Right forelimb (tissue), 1 donor: ENCODE data around the gene PLEKHH3.

Source experiments
- DNase-seq: peaks from one replicate; pipeline ENCODE4 v3.0.0-alpha.2; 2018

The PLEKHH3 gene

DNA sequence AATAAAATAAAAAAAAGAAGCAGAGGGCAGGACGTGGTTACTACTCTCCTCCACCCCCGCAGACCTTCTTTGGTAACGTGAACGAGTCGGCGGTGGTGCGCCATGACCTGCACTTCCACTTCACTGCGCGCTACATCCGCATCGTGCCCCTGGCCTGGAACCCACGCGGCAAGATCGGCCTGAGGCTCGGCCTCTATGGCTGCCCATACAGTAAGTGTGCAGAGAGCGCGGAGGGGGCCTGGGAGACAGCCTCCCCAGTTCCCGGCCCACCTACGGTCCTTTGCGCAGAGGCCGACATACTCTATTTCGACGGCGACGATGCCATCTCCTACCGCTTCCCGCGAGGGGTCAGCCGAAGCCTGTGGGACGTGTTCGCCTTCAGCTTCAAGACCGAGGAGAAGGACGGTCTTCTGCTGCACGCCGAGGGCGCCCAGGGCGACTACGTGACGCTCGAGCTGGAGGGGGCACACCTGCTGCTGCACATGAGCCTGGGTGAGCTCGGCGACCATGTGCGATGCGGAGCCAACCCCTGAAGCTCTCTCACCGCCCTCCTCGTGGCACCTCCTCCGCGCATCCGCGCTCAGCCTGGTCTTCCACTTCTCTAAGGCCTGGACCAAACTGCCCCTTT, 8.2 kb upstream of the PLEKHH3 start:
- DNase-seq, result no peak

DNA sequence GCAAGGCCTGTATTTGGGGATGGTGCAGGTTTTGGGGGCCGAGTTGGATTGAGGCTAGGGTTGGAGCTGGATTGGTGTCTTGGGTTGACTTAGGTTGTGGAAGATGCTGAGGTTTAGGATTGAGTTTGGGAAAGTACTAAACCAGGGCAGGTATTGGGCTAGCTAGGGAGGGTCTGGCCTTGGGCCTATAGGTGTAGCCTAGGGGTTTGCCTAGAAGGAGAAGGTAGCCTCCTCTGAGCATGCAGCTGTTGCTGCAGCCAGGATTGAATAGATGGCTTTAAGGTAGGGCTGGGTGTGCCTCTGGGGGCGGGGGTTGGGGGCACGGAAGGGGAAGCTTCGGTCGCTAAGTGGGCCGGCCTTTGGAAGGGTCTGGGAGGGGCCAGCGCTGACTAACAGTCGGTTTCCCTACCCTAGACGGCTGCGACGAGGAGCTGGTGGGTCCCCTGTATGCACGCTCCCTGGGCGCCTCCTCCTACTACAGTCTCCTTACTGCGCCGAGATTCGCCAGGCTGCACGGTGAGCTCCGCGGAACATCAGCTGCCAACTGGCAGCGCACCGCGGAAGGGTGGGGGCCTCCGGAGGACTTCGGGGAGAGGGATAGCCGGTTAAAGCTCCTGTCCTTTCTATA, 6.7 kb upstream of the PLEKHH3 start:
- DNase-seq, result no peak

DNA sequence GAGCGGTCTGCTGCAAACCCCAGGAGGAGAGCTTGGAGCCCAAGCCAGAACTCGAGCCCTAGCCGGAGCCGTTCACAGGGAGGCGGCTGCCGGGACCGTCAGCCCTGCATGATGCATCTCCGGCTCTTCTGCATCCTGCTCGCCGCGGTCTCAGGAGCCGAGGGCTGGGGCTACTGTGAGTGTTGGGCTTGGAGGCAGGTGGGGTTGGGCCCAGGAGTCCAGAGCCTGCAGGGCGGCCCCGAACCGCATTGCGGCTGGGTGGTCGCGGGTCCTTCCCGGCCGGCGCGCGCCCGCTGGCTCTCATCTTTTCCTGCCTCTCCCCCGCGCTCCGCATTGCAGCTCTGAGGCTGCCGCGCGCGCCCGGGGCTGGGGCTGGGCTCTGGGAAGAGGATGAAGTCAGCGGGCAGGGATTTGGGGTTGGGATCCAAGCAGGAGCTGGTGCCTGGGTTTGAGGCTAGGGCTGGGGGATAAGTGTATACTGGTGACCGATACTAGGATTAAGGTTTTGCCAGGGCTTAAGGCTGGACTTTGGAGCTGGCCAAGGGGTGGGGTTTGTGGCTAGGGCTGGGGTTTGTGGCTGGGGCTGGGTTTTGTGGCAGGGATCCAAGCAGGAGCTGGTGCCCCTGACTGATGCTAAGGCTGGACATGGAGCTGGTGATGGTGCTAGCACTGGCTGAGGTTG, 6.1 kb upstream of the PLEKHH3 start:
- DNase-seq, result peak; percentile 81

DNA sequence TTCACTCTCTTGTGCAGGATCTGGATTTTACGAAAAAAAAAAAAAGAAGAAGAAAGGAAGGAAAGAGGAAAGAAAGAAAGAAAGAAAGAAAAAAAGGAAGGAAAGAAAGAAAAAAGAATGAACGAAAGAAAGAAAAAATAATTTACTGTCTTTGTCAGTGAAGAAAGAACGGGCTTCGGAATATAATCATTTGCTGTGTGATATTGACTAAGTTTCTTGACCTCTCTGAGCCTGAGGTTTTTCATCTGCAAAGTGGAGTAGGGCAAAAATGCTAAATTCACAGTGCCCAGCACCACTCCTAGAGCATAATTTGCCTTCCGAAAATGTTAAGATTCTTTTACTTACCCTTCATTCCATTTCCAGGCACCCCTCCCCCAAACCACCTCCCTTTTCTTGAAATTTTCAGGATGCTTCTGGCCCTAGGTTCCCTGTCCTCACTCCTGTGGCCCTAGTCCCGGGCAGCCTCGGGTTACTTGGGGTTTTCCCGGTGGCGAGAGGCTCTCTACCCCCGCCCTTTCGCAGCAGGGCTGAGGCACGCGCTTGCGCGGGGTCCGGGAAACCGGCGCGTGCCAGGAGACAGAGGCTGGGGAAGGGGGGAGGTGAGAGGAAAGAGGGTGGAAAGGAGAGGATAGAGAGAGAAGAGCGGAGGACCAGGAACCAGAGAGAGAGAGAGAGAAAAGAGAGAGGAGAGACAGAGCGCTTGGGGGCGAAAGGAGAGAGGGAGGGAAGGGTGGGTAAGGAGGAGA, 5.4 kb upstream of the PLEKHH3 start, which contains the start of gene CNTNAP1:
Gene CNTNAP1, plus strand, starts transcription at position 556 of the 746 bp plus-strand sequence. CDS start 299 bp downstream, outside the sequence.
- DNase-seq, result peak; percentile 81

DNA sequence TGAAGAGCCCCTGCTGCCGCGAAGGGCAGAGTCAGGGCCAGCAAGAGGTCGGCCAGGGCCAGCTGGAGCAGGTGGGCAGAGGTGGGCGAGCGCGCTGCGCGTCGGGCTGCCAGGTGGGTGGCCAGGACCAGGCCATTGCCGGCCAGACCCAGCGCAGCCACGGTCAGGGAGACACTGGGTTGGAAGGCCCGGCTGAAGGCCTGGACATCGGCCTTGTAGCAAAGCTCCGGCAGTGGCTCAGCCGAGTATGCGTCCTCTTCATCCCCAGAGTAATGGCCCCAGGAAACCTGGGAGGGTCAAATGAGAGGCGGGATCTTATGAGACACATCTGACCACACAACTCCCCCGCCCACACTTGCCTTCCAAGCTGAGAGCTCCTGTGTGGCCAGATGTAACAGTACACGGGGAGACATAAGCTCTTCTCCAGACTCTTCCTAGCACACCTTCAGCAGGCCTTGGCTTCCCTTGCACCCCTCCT, 3.6 kb upstream of the PLEKHH3 start:
- DNase-seq, result no peak

DNA sequence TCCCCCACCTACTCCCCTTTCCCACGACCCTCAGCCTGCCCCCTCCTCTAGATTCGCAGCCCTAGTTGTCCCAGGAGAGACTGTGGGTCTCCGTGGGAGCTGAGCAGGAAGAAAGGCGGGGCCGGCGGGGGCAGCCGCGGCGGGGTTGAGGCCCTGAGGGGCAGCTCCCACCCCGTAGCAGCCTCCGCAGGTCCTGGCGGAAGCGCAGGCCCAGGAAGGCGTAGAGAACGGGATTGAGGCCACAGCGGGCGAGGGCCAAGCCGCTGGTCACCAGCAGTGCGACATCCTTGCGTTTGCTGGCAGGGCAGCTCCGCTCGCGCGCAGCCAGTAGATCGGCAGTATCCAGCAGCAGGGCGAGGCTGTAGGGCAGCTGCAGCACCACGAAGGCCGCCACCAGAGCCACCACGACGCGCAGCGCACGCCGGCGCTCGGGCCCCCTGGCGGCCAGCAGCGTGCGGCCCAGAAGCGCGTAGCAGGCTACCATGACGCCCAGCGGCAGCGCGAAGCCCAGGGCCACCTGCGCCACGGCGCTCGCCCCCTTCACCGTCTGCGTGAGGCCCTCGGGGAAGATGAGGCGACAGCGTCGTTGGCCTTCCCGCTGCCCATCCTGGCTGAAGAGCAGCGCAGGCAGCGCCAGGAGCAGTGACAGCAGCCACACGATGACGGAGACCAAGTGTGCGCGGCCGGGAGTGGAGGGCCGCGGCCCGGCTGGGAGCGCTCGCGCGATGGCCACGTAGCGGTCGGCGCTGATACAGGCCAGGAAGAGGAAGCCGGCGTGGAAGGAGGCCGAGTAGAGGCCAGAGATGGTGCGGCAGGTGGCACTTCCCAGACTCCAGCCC, 2.9 kb upstream of the PLEKHH3 start:
- peak; percentile 88 for DNase-seq

DNA sequence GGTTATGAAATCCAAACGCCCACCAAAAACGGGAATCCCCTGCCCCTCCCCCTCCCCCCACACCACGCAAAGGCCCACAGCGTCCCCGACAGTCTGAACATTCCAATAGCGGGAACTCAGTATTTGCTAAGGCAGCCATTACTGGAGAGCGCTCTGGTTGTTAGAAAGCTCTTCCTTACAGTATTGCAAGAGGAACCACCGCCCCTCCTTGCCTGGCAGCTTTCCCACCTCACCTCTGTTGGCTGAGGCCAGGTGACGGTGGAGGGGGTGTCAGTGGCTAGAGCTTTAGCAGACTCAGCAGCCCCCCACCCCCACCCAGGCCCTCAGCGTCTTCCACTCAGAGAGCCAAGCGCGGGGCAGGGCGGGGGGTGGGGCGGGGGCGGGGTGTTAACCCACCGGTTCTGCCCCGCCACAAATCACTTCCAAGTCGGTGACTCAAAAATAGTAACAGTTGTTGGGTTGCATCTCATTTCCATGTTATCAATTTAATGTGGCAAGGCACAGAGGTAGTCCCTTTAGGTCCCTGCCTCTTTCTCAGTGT, 2.2 kb upstream of the PLEKHH3 start:
- no peak for DNase-seq

DNA sequence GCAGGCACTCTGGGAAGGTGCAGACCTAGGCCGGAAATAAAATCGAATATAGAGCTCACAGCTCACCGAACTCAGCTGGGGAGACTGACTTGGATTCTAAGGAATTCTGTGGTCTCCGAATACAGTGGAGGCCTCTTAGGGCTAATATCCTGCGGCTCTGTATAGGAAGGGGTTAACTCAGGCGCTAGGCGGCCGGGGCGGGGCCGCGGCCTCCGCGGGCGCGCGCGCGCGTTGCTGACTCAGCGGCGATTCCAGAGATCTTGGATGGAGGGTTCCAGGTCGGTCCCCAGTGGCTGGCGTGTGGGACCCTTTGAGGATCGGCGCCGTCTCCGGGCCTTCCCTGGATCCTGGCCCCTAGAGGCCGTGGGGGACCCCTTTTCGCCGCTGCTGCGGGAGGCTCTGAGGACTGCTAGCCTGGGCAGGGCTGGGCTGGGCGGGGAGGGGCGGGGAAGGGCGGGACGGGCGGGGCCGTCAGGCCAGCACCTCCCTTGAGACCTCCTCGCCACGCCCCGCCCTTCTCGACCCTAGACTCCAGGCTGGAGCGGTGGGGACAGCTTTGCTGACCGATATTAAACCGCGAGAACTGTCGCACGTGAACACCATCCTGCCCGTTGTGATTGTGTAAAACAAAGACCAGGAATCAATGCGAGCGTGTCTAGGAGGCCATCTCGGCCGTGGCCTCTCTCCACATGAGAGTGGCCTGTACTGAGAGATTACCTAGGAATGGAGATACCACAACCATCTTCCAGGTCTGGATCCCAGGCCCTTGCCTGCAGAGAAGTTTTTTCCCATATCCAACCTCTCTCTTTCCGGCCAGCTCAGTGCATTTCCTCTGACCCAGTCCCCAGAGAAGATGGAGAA, 1.4 kb upstream of the PLEKHH3 start:
- DNase-seq, result peak; percentile 93

DNA sequence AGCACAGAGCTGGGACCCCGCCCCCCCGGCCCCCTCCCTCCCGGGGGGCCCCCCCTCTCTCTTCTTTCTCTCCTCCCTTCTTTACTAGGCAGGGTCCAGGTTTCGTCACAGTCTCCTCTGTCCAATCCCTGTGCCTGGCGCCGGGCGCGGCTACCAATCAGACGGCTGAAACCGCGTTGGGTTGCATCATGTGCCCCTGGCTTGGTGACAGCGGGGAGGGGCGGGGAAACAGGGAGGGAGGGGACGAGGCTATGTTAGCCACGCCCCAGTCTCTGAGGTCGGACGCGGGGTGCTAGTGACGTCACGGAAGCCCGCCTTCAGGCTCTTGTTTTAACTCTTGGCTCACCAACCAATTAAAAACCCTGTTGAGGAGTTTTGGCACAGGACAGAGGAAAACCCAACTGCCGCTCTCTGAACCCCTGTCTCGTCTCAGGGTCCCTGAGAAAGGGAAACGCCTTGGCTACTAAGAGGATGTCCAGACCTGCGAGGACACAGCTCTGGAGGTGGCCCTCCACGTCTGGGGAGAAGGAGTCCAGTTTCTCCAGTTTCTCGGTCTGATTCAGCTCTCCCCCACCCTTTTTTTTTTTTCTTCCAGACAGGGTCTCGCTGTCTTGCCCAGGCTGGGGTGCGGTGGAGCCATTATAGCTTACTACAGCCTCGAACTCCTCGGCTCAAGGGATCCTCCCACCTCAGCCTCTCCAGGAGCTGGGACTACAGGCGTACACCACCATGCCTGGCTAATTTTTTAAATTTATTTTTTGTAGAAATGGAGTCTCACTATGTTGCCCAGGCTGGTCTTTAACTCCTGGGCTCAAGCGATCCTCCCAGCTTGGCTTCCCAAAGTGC, 441 bp upstream of the PLEKHH3 start:
- DNase-seq, result peak; percentile 100

DNA sequence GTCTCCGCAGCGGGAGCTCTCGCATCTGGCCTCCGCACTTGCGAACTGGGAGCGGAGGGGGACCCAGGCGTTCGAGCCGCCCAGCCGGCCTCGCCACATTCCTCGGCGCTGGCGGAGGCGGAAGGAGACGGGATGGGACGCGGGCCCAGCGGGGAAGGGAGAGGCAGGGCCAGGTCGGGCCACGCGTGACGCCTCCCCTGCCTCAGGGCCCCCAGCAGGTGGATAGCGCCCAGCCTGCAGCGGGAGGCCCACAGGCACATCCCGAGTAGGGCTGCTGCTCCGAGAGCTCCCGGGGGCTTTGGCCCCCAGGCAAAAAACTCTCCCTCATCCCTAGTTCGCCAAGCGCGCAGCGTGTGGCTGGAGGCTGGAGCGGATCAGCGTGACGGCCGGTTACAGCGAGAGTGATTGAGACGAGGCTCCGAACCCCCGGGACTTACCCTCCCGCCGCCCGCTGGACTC, 800 bp downstream of the PLEKHH3 start:
- DNase-seq, result peak; percentile 72

DNA sequence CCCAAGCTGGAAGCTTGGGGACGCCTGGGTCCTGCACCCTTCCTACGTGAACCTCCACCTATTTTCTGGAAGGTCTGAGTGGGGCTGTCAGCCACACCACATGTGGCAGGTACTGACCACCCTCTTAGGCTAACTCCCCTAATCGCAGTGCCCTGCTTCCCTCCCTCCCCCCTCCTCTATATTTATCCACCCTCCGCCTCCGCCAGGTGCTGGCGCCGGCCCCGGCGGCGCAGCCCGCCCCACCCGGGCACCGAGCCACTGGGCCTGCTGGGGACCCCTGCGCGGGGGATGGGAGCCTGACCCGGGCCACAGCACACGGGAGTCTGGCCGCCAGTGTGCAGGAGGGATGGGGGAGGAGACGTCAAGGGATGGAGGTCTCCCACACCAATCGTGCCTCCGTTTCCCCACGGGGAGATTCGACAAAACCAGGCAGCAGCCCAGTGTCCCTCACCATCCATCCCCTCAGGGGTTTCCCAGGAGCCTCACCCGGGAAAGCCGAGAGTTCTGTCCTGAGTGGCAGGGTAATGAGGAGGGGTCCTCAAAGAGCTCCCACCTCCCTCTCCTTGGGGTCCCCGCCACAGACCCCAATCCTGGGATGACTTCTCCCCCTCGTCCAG, 1.3 kb downstream of the PLEKHH3 start:
- no peak for DNase-seq

DNA sequence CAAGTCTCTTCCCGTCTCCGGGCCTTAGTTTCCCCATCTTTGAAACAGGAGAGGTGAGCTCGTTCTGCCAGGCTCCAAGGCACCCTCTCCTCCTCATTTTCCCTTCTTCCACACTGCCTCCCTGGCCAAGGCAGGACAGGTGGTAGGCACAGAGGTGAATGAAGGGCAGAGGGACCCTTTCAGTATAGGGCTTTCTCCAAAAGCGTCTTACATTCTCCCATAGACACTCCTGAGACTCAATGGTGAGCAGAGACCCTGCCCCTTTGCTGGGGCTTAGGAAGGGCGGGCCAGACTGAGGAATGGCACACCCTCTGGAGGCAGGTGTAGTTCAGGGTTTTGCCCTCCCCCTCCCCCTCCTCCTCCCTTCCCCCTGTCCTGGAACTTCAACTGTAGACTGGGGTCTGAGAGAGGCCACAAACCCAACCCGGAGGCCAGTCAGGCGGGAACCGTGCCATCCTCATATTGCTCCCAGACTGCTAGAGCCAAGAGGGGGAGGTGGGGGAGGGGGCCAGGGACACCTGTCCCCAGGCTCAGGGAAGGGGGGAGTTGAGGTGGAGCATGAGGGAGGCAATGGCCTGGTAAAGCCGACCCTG, 1.9 kb downstream of the PLEKHH3 start:
- DNase-seq, result no peak

DNA sequence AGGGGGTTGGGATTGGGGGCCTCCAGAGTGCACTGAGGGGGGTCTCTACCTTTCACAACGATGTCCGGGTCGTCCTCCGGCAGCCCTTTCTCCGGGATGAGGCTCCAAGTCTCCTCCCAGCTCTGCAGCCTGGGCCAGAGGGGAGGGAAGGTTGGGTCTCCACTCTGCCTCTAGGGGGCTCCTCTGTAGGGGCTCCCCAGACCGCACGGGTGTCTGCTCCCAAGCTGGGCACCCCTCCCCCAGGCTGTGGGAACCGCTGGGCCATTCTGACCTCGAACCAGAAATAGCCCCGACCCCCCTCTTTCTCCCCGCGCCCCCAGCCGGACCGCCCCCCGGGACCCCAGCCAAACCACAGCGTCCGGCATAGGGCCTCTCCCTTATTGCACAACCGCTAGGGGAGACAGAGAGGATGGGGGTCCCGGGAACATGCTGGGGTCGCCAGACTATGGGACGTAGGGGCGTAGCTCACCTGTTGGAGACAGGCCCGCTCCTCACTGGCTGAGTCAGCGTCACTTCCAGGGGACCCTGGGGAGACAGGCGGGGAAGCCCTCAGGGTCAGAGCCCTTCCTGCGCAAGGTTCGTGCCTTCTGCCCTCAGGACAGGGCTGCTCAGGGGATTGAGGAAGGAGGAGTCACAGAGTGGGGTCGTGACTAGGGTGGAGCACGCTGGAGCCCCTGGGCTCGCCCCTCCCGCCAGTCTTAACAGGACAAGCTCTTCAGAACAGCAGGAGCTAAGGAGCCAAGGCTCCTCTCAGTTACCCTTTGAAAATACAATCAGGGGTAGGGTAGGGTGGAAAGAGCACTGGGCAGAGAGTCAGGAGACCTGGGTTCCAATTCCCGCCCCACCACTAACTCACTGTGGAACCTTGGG, 2.7 kb downstream of the PLEKHH3 start:
- peak; percentile 77 for DNase-seq

DNA sequence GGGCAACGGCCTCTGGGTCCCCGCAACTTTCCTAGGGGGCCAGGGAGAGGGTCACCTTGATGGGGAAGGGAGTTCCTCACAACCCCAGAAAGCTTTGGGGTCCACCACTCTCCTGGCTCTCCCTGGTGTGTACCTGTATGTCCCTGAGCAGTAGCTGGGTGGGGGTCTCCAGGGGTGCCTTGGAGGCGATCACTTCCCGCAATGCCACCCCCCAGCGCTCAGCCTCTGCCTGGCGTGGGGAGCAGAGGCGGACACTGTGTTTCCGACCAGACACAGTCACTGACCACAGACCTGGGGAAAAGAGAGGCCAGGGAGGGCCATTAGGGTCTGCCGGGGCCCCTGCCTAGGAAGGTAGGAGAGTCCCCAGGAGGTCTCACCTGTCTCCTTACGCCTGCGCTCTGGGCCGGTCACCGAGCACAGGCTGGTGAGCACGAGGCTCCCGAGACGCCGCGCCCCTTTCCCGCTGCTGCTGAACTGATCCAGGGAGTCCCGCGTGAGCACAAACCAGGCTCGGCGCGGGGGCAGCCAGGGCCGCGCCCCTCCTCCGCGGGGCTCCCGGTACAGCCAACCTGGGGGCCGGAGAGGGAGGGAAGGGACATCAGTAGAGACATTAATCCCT, 3.4 kb downstream of the PLEKHH3 start:
- no peak for DNase-seq

DNA sequence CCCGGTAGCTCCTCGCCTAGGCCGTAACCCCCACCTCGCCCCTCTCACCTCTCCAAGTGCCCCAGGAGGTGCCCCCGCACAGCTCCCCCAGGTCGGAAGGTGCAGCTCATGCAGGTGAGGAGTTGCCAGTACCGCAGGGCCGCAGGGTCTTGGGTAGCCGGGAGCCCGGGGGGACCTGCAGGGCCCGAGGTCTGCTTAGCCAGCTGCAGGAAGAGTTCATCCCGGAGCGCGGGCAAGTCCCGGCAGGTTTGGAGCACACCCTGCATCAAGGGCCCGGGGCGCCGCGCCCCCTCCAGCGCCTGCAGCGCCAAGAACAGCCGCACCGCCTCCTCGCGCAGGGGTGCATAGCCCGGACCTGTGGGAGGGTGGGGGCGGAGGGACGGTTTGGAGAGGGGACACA, 4.8 kb downstream of the PLEKHH3 start:
- DNase-seq, result no peak

DNA sequence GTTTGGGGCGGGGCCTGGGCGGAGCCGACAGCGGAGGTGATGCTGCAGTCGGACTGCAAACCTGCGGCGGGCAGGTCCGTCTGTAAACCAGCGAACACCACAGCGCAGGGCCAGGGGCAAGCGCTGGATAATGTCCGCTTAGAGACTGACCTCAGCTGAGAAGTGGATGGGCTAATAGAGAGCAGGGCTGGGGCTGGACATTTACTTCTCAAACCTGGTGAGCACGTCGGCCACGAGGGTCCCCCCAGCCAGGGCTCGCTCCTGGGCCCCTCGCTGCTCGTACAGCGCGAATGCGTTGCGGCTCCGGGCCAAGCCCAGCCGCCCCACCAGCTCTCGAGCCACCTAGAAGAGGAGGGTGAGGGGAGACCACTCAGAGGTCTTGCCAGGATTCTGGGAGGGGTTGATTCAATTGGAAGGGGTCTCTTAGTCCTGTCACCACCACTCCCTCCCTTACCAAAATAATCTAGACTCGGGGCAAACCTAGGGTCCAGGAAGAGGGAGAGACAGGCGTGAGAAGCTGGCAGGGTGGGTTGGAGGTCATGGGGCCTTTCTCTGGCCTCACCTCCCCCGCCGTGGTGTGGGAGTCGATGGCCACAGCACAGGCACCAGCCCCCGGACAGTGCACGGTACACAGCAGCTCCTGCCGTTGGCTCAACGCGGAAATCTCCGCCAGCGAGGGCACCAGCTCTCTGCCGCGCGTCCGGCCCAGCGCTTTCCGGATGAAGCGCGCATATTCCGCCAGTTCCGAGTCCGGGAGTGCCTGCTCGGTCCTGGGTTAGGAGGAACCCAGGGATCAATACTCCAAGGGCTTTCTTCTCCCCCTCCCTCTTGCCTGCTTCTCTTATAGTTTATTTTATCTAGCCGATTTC, 5.8 kb downstream of the PLEKHH3 start:
- no peak for DNase-seq
